NCI-H748 treated with DMSO at 0.1 percent for 48 hours (cell line): ENCODE measurements around the gene CDC20.
"Not testable (repeated sequence)": the region's sequence is repeated elsewhere in the genome, so short reads cannot be mapped to it uniquely, and the experiment has no call there.

Experiments used
- DNase-seq: peaks from one replicate; lab custom pipeline; 2025; lab: John Stamatoyannopoulos, UW

Gene CDC20

DNA sequence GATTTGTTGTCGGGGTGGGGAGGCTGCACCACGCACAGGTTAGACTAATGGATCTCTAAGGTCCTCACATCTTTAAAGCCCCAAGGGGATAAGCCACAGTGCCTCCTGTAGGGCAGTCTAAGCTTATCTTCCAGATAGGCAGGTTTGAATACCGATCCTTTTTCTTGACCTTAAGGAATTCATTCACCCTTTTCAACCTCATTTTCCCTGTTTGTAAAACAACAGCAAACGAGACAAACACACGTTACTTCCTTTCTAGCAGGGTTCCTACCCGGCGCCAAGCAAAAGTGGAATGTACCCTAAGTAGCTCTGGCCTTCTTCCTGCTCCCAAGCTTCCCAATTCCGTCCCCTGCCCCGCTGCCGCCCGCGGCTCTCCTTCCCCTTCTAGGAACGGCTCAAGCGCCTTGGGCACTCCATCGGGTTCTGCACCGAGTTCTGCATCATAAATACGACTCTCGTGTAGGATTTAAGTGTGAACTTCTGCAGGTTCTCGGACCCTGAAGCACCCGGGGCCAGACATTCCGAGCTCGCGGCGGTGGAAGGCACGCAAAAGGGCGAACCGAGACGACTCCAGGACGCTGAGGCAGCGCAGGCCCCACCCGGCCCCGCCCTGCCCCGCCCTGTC lies 548 bp upstream of the CDC20 start:
- DNase-seq: peak; percentile 99

DNA sequence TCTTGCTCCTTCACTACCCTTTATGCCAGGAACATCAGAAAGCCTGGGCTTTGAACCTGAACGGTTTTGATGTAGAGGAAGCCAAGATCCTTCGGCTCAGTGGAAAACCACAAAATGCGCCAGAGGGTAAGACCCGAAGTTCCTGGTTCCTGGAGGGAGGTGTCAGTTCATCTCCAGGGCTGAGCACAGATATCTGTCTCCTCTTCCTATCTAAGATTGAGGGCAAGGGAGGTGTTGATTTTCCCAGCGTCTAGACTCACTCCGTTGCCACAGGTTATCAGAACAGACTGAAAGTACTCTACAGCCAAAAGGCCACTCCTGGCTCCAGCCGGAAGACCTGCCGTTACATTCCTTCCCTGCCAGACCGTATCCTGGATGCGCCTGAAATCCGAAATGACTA lies 915 bp downstream of the CDC20 start:
- no peak for DNase-seq

DNA sequence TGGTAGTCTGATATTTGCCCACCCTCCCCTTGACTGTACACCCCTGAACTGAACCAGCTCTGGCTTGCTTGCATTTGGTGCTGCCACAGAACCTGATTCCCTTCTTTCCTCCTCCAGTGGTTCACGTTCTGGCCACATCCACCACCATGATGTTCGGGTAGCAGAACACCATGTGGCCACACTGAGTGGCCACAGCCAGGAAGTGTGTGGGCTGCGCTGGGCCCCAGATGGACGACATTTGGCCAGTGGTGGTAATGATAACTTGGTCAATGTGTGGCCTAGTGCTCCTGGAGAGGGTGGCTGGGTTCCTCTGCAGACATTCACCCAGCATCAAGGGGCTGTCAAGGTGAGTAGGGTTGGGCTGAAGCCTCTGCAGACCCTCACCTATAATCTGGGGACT lies 1.8 kb downstream of the CDC20 start:
- DNase-seq: no peak

DNA sequence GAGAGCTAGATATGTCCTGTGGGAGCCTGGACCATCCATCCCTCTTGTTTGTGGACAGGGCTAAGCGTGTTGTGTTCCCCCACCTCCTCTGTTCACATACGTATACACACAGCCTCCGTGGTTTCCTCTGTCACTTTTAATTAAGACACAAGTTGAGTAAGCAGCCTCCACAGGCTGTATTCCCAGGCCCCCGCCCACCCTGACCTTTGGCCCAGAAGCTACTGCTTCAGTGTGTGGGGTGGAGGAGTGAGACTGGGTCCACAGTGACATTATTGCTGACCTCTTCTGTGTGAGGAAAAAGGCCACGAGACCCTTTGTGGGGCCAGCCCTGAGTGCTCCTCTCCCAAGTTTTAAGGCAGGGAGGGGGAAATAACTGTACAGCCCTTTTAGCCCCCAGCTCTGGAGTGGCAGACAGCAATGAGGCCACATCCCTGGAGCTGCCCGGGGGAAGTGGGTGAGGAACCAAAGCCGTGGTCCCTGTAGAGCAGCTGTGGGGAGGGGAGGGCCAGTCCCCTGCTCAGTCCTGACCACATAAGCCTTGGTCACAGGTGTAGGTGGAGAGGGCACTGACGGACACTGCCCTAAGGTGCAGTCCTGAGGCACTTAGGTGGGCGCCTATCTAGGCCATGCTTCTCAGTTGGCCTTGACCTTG lies 4.6 kb downstream of the CDC20 start:
- DNase-seq: no peak

DNA sequence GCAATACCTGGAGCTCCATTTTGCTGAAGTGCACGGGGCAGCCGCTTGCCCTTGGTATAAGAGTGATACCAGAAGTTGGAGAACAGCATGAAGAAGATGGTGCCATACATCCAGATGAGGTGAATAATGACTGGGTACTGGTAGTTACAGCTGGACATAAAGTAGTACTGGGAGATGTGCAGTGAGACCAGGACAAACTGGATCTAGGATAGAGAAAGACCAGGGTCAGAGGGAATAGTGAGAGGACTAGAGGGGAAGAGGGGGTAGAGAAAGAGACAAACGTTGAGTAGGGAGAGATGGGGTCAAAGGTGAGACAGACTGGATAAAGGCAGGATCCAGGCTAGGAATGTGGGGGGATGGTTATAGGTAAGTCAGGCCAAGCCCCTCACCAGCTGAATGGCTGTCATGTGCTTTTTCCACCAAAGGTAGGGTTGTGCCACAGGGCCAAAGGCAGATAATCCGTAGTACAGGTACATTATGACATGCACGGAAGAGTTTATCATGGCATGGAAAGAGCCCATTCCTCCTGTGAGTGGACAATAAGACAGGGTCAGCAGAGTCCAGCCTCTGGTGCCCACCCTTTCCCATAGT lies 5.2 kb downstream of the CDC20 start:
- no peak for DNase-seq

DNA sequence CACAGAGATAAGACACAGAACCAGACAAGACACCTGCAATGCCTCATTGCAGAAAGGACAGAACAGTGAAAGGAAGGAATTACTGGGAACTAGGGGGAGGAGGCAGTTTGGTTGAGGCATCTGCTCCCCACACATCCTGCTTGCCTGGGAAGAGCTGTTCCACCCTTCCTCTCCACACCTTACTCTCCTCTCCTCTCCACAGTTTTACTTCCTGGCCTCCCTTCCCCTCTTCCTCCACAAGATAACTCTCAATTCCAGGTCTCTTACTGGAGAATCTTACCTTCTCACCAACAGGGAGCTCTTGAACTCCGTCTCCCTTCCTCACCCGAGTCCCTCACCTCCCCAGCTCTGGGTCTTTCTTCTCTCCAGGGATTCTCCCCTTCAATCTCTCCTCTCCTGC lies 6.9 kb downstream of the CDC20 start:
- no peak for DNase-seq

DNA sequence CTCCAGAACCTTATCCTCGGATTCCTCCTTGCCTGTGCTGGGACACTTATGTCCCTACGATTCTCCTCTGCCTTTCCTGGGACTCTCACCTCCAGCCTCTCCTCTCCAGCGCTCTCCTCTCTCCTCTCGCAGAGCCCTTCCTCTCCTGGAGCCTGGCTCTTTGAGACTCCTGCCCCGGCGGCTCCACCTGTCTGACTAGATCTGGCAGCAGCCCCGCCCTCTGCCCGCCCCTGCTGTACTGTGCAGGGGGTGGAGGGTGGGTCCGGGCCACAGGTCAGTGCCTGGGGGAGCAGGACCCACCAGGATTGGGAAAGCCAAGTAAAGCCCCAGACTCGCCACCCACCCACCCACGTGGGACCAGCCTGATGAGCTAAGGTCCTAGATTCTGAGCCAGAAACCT lies 7.4 kb downstream of the CDC20 start:
- DNase-seq: no peak

DNA sequence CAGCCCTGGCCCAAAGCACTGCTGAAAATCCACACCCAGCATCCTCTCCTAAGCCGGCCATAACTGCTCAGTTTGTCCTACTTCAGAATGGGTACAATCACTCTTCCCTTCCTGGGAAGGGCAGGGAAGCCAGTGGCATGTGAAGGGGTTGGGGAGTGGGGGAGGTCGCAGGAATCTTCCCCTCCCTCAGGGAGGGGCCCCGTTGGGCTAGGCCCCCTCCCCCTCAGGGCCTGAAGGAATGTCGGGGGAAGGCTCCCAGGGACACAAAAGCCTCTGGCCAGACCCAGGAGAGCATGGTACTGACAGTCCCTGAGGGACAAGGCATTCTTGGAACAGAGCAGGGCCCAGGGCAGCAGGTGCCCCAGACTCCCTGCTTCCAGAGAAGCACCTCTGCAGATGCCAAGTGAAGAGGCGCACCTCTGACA lies 7.8 kb downstream of the CDC20 start:
- DNase-seq: no peak

DNA sequence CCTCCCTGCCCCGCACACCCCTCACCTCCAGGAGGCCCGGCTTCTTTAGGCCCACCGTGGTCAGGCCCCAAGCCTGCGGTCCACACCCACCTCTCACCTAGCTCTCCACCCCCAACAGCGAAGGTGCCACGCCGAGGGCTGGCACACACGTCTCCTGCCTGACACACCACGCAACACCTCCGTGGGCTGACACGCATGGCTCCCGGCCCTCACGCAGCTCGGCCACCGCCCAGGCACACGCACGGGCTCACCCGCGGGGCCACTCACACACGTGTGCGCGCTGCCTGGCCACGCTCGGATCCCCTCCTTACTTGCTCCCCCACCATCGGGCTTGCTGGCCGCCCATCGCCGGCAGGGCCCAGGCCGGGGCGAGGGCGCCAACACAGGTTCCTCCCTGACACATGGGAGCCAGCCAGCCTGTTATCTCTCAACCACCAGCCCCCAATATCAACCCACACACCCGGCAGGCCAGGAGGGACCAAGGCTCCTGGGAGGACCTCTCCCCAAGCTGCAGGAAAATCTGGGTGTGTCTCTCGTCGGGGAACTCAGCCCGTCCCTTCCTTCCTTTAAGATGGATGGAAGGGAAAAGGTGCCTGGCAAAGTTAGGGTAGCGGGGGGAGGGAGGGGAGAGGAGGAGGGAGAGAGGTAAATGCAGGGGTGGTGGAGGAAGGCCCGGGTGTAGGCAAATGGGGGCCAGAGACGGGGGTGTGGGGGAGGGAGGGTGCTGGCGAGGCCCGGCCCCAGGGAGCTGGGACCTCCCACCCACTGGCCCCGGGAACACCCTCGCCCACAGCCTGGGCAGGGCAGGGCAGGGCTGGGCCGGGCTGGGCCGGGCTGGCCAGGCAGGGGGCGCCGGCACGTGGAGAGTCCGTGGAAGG lies 8.5 kb downstream of the CDC20 start:
- peak; percentile 85 for DNase-seq

DNA sequence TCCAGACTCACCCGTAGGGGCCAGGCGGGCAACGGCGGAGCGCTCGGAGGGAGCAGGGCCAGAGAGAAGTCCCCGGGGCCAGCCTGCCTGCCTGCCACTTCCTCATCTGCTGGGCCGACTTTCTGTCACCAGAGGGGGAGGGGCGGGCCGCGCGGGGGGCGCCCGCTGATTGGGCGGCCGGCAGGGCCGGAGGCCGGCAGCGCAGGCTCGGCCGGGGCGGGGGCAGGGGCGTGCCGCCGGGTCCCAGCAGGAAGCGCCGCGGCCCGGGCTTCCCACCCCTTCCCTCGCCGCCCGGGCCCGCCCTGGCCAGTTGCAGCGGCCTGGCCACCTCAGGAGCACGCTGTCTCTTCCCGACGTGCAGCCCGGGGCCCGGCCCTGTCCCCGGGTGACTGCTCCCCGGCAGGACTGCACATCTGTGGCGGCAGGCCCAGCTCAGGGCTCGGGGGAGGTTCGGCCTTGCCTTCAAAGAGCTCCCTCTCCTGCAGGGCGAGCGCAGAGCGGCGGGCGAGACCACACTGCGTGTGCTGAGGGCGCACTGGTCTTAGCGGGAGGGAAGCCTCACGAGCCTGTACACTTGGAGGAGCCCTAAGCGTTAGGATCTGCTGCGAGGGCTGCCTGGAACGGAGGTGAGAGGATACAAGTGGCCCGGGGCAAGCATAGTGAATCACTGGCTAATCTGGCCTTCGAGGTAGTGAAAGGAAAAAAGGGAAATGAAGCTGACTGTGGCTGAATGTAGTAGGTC lies 9.3 kb downstream of the CDC20 start, which contains the start of gene ELOVL1:
ELOVL1 (minus strand) TSS at position 108 of the 742 bp plus-strand sequence. CDS start 2,402 bp downstream, outside the sequence.
- peak; percentile 99 for DNase-seq

DNA sequence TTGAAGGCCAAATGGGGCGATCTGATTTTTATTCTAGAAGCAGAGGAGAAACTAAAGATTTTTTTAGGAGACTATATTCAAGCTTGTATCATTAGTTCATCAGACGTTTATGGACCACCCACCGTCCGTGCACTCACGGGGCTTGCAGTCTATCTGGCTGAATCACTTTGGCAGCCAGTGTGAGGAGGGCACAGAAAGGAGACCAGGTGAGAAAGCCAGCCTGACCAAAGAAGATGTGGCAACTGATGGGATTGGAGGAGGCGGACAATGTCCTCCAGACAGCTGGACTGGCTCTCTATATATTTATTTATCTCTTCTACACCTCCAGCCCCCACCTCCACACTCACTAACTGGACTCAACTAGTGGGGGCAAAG lies 9.9 kb downstream of the CDC20 start:
- no peak for DNase-seq

DNA sequence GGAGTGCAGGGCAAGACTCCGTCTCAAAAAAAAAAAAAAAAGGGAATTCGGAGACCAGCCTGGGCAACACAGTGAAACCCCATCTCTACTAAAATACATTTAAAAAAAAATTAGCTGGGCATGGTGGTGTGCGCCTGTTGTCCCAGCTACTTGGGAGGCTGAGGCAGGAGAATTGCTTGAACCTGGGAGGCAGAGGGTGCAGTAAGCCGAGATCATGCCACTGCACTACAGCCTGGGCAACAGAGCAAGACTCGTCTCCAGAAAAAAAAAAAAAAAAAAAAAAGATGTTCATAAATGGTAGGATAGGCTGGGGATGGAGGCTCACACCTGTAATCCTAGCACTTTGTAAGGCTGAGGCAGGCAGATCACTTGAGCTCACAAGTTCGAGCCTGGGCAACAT lies 11.0 kb downstream of the CDC20 start:
- not testable (repeated sequence) for DNase-seq

DNA sequence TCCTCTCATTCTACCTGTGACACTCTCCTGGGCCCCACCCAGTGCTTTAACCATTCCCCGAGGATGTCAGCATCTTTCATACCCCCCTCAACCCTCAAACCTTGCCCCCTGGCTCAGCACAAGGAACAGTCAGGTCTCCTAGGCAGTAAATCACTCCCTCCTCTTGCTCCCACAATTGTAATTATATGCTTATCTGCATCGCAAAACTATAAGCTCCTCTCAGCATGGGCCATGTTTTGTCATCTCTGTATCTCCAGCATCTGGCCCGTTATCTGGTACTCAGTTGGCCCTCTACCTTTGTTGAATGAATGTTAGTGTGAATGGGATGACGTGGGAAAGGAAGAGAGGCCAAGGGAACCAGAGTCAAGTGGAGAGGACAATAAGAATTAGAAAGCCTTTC lies 11.8 kb downstream of the CDC20 start:
- DNase-seq: no peak

DNA sequence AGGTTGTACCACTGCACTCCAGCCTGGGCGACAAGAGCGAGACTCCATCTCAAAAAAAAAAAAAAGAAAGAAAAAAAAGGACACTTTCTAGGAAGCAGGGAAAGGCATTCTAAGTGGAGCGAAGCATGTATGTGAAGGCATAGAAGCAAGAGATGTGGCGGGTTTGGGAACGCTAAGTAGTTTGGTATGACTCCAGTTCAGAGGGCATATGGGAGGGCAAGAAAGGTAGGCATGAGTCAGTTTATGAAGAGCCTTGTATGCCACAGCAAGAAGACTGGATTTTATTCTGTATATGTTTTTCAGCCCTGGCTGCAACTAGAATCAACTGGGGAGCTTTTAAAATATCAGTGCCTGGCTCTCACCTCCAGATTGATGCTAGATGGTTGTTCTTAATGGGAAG lies 13.4 kb downstream of the CDC20 start:
- no peak for DNase-seq

DNA sequence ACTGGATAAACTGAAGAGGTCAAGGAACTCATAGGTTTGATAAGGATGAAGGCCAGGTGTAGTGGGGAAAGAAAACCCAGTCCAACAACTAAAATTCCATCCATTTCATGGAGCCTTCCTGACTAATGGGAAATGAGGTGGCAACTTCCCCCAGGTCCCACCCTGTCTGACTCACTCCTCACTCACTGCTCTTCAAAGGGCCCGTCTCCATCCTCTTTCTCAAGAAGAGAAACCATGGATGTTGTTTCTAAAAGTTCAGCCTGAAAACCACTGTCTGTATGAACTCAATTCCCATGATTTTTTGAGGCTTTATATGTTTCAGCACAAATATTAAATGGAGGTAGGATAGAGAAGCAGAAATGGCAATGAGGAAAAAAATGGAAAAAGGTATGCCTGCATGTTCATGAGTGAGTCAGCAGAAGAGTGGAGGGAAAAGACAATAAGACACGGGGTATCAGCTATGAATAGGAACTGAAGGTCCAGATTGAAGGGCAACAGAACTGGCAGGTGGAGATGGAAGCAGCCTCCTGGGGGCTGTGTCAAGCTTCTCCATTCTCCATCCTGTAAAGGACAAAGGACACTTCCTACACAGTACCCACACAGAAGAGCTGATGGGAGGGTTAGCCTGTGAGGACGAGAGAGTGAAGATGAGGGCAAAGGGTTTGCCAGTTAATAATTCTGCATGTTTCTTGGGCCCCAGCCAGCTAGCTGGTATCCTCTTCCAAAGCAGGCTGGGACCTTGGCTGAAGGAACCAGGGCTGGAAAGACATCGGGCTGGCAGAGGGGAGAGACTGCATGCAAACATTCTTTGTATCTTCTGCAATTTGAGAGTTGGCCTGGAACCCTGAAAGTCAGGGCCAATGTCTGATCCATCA lies 14.5 kb downstream of the CDC20 start:
- no peak for DNase-seq

DNA sequence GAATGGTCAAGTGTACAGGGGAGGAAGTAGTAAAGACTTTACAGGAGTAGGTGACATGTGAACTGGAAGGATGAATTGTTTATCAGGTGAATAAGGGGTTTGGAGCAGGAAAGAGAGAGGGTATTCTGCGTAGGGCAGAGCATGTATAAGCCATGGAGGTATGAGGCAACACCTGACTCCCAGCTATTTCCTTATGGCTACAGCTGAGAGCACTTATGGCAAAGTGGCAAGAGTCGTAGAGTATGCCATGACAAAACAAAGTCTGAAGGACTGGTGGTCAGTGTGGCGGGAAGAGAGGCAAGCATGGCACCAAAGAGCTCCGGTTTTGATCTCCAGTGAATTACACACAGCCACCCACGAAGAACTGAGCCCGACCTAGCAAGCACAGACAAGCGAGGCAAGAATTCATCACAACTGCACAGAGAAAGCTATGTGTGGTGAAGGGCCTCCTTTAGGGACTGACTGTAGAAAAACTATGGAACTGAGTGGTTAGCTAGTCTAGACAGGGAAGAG lies 18.0 kb downstream of the CDC20 start:
- DNase-seq: no peak

DNA sequence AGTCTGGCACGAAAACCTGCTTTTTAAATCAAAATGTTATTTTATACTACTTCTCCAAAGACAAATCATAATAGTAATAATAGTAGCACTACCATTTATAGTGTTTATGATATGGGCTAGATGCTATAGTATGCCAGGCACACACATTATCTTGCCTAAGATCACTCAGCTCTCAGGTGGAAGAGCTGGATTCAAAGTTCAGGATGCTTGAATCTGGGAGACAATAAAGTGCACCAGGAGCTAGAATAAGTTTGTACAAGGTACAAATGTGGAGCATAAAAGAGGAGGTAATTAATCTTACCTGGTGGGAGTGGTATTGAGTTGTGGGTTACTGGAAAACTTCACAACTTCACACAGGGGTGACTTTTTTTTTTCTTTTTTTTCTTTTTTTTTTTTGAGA lies 19.1 kb downstream of the CDC20 start:
- no peak for DNase-seq

DNA sequence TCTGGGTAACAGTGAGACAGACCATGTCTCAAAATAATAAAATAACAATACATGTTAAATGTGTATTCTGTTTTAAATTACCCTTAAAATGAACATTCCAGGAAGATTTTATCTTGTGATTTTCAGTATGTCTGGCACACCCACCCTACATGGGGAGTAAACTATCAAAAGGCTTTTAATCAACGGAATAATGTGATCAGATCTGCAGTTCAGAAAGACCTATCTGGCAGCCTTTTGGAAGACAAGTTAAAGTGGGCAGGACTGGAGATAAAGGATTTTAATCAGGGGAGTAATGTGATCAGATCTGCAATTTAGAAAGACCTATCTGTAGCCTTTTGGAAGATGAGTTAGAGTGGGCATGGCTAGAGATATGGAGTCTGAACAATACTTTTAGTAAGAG lies 20.7 kb downstream of the CDC20 start:
- no peak for DNase-seq

DNA sequence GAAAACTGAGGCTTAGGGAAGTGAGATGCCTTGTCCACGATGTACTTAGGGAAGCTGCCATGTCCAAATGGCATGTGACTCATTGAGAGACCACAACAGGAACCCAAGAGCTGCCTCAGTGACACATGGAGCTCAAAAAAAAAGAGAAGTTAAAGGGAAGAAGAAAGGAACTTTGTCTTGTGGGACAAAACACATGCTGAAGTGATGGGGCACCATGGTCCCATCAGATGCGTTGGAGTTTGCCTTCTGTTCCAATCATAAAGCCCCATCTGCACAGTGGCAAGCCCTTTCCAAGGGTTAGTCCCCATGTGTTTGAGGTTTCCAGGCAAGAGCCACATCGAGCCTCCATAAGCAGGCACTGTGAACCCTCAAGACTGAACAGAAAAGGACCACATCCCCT lies 22.8 kb downstream of the CDC20 start:
- DNase-seq: no peak

DNA sequence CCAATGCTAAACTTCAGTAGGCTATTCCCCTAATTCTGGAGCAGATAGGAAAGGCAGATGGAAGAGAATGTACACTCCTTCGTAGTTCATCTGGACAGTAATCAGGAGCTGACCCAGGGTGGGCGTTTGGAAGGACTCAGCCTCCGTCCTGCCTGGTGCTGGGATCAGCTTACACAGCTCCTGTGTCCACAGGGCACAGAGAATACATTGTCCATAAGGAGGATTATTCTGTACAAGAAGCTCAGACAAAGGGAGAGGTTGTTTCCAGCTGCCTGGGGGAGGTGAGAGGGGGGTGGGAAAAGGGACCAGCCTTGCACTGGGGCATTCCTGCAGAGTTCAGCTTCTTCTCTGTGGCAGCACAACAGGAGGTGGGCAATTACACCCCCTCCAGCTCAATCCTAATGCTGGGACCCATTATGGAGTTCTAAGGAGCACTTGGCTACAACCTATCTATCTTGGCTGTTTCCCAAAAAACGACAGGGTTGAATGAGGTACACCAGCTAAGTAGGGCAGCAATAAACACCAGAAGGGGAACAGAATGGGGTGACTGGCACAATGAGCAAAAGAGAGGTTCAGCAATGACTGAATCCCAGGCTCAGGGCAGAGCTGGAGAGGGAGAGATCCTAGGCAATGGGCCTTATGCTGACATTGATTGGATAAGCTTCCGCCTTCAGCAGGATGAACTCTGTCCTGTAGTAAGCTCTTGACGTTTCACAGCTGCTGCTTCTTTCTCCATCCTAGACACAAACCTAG lies 23.4 kb downstream of the CDC20 start:
- DNase-seq: no peak
